ENCODE data around the gene LRRN4CL. TPM values are rescaled to one million over a fixed set of nuclear protein-coding genes. Genes with fewer than 3 reads are reported as not detected.

The LRRN4CL gene
- total and polyA plus RNA-seq, 2 of the 8 experiments (the other 6 are each of a cell fraction or from before 2014, with no cell fraction given): 0.05 to 0.26 TPM

DNA sequence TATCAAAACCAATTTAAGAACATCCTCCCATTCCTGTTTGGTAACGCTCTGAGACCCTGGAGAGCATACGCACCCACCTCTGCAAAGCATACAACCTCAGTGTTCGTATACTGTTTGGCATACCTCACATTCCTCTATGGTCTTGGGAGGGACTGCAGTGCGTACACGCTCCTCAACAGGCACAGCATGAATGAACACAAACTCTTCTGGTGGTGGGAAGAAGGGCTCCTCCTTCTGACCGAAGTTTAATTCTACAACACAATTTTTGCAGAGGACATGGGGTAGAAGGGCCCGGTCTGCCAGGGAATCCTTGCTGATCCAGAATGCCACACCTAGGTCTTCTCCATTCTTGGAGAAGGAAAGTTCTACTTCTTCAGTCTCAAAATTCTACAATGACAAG is 32.7 kb upstream of the LRRN4CL start:
- H2BK120ac ChIP-seq (replicated peaks; ENCODE audit: low read depth, low read length): no peak overlapping the region
- no peak overlapping the region for H3K56ac ChIP-seq (replicated peaks; ENCODE audit: insufficient read length, low read depth, low read length)
- H3K4me3 ChIP-seq (ENCODE audit: extremely low read depth in 1 of 4, insufficient read depth in 2 of 4, low read depth in 3 of 4, low read length in 4 of 4): no peak overlapping the region
- WGBS, 2 experiments (ENCODE audit: extremely low coverage in 1 of 2, insufficient coverage in 1 of 2, insufficient read length in 1 of 2, insufficient replicate concordance in 2 of 2, low coverage in 1 of 2, low lambda C conversion rate in 2 of 2, missing lambda C conversion rate in 1 of 2): 92% methylated on average over 7 of the region's 7 CpGs; no CpG with 5 or more reads in 1 of the 2 experiments
- peaks cover 18 to 56% of the 10 kb centered on the region in 2 experiments for H3K79me2 ChIP-seq (ENCODE audit: control insufficient read depth in 1 of 2, insufficient read depth in 2 of 2, low read length in 2 of 2)
- 0 out of 2 replicates have a peak, but pooled peaks cover 2% of the 10 kb centered on the region for H3K79me1 ChIP-seq (ENCODE audit: low read depth, low read length)
- no peak overlapping the region for H2AK5ac ChIP-seq (ENCODE audit: low read depth, low read length)
- H2BK12ac ChIP-seq (ENCODE audit: low read depth, low read length): no peak overlapping the region
- no peak overlapping the region for H4K91ac ChIP-seq (replicated peaks; ENCODE audit: insufficient read length, low read length)
- no peaks in the 10 kb centered on the region; a peak in 3 of 7 replicates for H3K4me1 ChIP-seq (replicated peaks in 1 of 4; ENCODE audit: control insufficient read depth in 3 of 4, insufficient read depth in 4 of 4, low read length in 3 of 4)
- peaks cover 36 to 74% (median 62%) of the 10 kb centered on the region in 4 experiments for H3K36me3 ChIP-seq (ENCODE audit: control insufficient read depth in 2 of 4, insufficient read depth in 4 of 4, low read length in 3 of 4)
- H3K4me2 ChIP-seq (ENCODE audit: insufficient read depth in 1 of 2, low read depth in 2 of 2, low read length in 2 of 2): no peak overlapping the region
- peaks cover 9% of the 10 kb centered on the region for H3K23me2 ChIP-seq (ENCODE audit: low read depth, low read length)
- FAIRE-seq: no peak
- H3K9me3 ChIP-seq (ENCODE audit: insufficient read depth in 2 of 2, low read depth in 1 of 2, low read length in 1 of 2): no peaks in the 10 kb centered on the region
- no peak overlapping the region for H3K14ac ChIP-seq (ENCODE audit: insufficient read length)
- H2BK15ac ChIP-seq (ENCODE audit: low read length): no peak overlapping the region
- no peak overlapping the region for H3K9ac ChIP-seq (replicated peaks in 1 of 4; ENCODE audit: extremely low read depth in 1 of 4, low read depth in 3 of 4, low read length in 3 of 4)
- H4K20me1 ChIP-seq (replicated peaks in 1 of 2; ENCODE audit: control insufficient read depth in 1 of 2, insufficient read depth in 2 of 2, low read length in 2 of 2): peaks cover 12 to 17% of the 10 kb centered on the region in 2 experiments
- H2BK5ac ChIP-seq (ENCODE audit: low read depth, low read length): no peak overlapping the region
- no peak for DNase-seq (ENCODE audit: low read depth in 1 of 2, low spot score in 2 of 2)
- ChIA-PET POLR2A (ENCODE audit: partially characterized antibody) (interaction anchor here (3.5 to 61.4 kb wide), 4 partner anchors 7 to 62 kb away, joined by 15 to 2041 read pairs (median 156); partner anchors contain the start of genes BSCL2, C11orf98, CSKMT and GANAB), CTCF (ENCODE audit: partially characterized antibody) (no interaction called here)
- no peak overlapping the region for H2BK20ac ChIP-seq (ENCODE audit: low read length)
- TF ChIP-seq RAD21 (IDR thresholded peaks at IDR 0.05 in 1 of 2, conservative IDR thresholded peaks at IDR 0.05 in 1 of 2; ENCODE audit: low read depth in 2 of 2, low read length in 2 of 2) (peak in 1 of 2 experiments; percentile 6; a peak in 1 of 4 replicates), TEAD4 (IDR thresholded peaks at IDR 0.05; ENCODE audit: low read depth, low read length) (peak; percentile 64; the same call in 1 of the 2 replicates), TBP (IDR thresholded peaks at IDR 0.05; ENCODE audit: low read depth, low read length) (no peak), SIX5 (IDR thresholded peaks at IDR 0.05; ENCODE audit: low read depth, low read length) (no peak), YY1 (IDR thresholded peaks at IDR 0.05; ENCODE audit: low read depth, low read length) (no peak), SP1 (IDR thresholded peaks at IDR 0.05; ENCODE audit: low read depth, low read length) (no peak)
- TF ChIP-seq, protein P1, sequence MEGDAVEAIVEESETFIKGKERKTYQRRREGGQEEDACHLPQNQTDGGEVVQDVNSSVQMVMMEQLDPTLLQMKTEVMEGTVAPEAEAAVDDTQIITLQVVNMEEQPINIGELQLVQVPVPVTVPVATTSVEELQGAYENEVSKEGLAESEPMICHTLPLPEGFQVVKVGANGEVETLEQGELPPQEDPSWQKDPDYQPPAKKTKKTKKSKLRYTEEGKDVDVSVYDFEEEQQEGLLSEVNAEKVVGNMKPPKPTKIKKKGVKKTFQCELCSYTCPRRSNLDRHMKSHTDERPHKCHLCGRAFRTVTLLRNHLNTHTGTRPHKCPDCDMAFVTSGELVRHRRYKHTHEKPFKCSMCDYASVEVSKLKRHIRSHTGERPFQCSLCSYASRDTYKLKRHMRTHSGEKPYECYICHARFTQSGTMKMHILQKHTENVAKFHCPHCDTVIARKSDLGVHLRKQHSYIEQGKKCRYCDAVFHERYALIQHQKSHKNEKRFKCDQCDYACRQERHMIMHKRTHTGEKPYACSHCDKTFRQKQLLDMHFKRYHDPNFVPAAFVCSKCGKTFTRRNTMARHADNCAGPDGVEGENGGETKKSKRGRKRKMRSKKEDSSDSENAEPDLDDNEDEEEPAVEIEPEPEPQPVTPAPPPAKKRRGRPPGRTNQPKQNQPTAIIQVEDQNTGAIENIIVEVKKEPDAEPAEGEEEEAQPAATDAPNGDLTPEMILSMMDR (IDR thresholded peaks at IDR 0.05; ENCODE audit: control extremely low read depth in 1 of 3, insufficient read depth in 1 of 3, low read depth in 1 of 3, low read length in 3 of 3): 0 out of 4 replicates have a peak, but pooled peaks of 1 of the 3 experiments have one; percentile 10
- no peak overlapping the region for H3K4ac ChIP-seq (replicated peaks; ENCODE audit: insufficient read length, low read depth, low read length)
- H3K27ac ChIP-seq (ENCODE audit: low read depth, low read length): no peak overlapping the region
- H2AFZ ChIP-seq (ENCODE audit: low read length): no peak overlapping the region
- no peak overlapping the region for H4K8ac ChIP-seq (ENCODE audit: extremely low read depth, insufficient read depth, low read length)
- H3K18ac ChIP-seq (ENCODE audit: extremely low read depth, low read length): no peak overlapping the region
- H3K27me3 ChIP-seq (replicated peaks in 1 of 4; ENCODE audit: control insufficient read depth in 3 of 4, extremely low read depth in 1 of 4, insufficient read depth in 3 of 4, low read length in 3 of 4): no peaks in the 10 kb centered on the region
- no peak overlapping the region for H4K5ac ChIP-seq (ENCODE audit: insufficient read length, low read depth, low read length)
- H3K23ac ChIP-seq (ENCODE audit: insufficient read length): no peak overlapping the region

Measured in H1 (cell line).